Ovary (tissue), 3 donors: ENCODE measurements around the gene REM2.
"Not testable (repeated sequence)": the region's sequence is repeated elsewhere in the genome, so short reads cannot be mapped to it uniquely, and the experiment has no call there.

Experiments used
- EP300 ChIP-seq: sonication (generic); formaldehyde crosslinking; IDR thresholded peaks from one replicate; pipeline ENCODE4 v1.6.1; 2017; ENCODE audit warnings: antibody characterized with exemption
- POLR2A ChIP-seq: fragments of 450-650 bp; IDR thresholded peaks from one replicate; pipeline ENCODE4 v1.6.1; 2017; ENCODE audit warnings: antibody characterized with exemption, mild to moderate bottlenecking, moderate library complexity
- TF ChIP-seq, protein P1 (sequence below), 3 donors: fragments of 450-650 bp in 2 of 3; fragments of 200-600 bp in 1 of 3; IDR thresholded peaks; one replicate each; pipeline versions ENCODE4 v1.5.1 to v1.8.0; 2016 to 2022; ENCODE audit warnings: antibody characterized with exemption in 3 of 3, mild to moderate bottlenecking in 1 of 3
- donor health status: DM: no; HTN: no; CAD: no.

DNA sequence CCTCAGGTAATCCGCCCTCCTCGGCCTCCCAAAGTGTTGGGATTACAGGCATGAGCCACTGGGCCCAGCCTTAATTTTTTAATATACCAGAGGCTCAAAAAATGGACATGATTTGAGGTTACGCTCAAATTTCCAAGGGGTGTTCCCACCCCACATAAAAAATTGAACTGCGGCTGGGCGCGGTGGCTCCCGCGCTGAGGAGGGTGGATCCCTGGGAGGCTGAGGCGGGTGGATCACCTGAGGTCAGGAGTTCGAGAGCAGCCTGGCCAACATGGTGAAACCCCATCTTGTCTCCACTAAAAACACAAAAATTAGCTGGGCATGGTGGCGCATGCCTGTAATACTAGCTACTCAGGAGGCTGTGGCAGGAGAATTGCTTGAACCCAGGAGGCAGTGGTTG, 28.7 kb upstream of the REM2 start:
- TF ChIP-seq, protein P1, sequence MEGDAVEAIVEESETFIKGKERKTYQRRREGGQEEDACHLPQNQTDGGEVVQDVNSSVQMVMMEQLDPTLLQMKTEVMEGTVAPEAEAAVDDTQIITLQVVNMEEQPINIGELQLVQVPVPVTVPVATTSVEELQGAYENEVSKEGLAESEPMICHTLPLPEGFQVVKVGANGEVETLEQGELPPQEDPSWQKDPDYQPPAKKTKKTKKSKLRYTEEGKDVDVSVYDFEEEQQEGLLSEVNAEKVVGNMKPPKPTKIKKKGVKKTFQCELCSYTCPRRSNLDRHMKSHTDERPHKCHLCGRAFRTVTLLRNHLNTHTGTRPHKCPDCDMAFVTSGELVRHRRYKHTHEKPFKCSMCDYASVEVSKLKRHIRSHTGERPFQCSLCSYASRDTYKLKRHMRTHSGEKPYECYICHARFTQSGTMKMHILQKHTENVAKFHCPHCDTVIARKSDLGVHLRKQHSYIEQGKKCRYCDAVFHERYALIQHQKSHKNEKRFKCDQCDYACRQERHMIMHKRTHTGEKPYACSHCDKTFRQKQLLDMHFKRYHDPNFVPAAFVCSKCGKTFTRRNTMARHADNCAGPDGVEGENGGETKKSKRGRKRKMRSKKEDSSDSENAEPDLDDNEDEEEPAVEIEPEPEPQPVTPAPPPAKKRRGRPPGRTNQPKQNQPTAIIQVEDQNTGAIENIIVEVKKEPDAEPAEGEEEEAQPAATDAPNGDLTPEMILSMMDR (IDR thresholded peaks at IDR 0.05): not testable (repeated sequence)
- TF ChIP-seq POLR2A, EP300: not testable (repeated sequence)
